ENCODE data around the gene TMPRSS2.
A peak's percentile ranks its signal among the peaks of the same experiment; 100 is the strongest.

Gene TMPRSS2

DNA sequence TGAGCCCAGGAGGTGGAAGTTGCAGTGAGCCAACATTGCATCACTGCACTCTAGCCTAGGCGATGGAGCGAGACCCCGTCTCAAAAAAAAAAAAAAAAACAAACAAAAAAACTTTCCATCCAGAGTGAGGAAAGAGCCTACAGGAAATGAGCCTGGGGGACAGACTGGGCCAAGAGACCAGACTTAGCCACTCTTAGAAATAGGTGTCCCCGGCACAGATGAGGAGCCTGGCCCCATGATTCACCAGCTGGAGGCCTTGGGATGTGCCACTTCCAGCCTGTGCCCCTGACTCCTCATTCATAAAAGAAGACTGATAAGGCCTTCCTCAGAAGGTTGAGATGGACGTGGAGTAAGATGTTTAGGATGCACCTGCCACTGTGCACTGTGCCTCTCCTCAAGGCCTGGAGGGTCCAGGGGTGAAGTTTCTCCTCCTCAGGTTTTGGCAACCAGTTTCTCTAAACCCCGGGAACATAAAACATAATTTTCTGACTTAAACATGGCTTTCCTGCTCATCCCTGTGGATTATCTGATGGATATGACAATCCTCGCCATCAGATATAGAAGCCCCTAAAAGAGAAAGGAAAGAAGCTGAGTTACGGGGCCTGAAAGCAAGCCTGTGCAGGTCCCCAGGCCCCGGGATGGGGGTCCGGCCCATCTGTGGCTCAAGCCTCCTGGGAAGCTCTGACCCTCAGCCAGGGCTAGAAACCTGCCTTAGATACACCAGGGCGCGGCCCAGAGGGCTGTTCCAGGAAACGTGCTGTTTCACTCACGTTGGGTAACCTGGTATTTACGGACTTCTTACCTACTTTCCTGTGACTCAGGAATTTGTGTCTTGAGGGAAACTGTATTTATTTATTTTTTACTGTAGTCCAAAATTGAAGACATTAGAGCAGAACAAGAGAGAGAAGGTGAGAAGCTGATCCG, 55.9 kb downstream of the TMPRSS2 start:
- H3K27ac Mint-ChIP-seq = peak overlapping the region; percentile 12 to 19
- no peaks in the 10 kb centered on the region for H3K9me3 Mint-ChIP-seq
- no peak overlapping the region for H3K4me3 Mint-ChIP-seq
- no peaks in the 10 kb centered on the region for H3K4me1 Mint-ChIP-seq
- ATAC-seq (no peak), DNase-seq (no peak)
- H3K27me3 Mint-ChIP-seq = no peaks in the 10 kb centered on the region

DNA sequence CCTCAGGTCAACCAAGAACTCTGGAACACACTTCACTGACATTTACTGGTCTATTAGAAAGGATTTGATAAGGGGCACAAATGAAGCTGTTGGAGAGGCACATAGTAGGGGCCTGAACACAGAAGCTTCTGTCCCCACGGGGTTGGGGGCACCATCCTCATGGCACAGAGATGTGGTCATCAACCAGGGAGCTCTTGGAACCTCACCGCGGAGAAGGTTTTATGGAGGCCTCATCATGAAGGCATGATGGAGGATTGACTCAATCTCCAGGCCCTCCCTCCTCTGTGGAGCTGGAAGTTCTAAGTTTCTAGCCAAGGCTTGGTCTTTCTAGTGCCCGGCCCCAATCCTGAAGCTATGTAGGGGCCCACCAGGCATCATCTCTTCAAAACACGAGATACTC, 58.3 kb downstream of the TMPRSS2 start:
- H3K27ac Mint-ChIP-seq = peak overlapping the region in 1 of 2 donors; percentile 9
- no peaks in the 10 kb centered on the region for H3K9me3 Mint-ChIP-seq
- no peak overlapping the region for H3K4me3 Mint-ChIP-seq
- H3K27me3 Mint-ChIP-seq = no peaks in the 10 kb centered on the region
- no peak for ATAC-seq
- no peaks in the 10 kb centered on the region for H3K4me1 Mint-ChIP-seq
- DNase-seq = no peak

GRCh38 chr21:41447356-41447755, 60.6 kb downstream of the TMPRSS2 start:
- no peak overlapping the region for H3K4me3 Mint-ChIP-seq
- H3K9me3 Mint-ChIP-seq = no peaks in the 10 kb centered on the region
- DNase-seq (no peak), ATAC-seq (no peak)
- H3K4me1 Mint-ChIP-seq = no peaks in the 10 kb centered on the region
- H3K27me3 Mint-ChIP-seq = no peaks in the 10 kb centered on the region
- peak overlapping the region in 1 of 2 donors; percentile 25 for H3K27ac Mint-ChIP-seq

DNA sequence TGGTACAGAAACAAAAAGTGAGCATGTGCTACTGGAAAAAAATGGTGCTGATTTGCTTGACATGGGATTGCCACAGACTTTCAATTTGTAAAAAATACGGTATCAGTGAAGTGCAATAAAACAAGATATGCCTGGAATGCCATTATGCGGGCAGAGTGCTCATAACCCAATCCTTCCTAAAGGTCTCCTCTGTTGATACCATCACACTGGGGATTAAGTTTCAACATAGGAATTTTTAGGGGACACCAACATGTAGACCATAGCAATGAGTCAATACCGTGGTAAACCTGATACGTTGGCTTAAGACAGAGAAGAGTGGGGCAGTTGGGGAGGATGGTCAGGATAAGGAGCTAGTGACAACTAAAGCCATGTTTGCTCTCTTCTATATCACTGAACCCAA, 61.4 kb downstream of the TMPRSS2 start:
- H3K27me3 Mint-ChIP-seq = no peaks in the 10 kb centered on the region
- H3K27ac Mint-ChIP-seq = no peak overlapping the region
- no peaks in the 10 kb centered on the region for H3K4me1 Mint-ChIP-seq
- ATAC-seq (no peak), DNase-seq (no peak)
- H3K9me3 Mint-ChIP-seq = no peaks in the 10 kb centered on the region
- H3K4me3 Mint-ChIP-seq = no peak overlapping the region

GRCh38 chr21:41445465-41445862, 62.5 kb downstream of the TMPRSS2 start:
- Mint-ChIP-seq H3K27me3 (no peaks in the 10 kb centered on the region), H3K9me3 (no peaks in the 10 kb centered on the region), H3K4me1 (no peaks in the 10 kb centered on the region), H3K4me3 (no peak overlapping the region), H3K27ac (peak overlapping the region in 1 of 2 donors; percentile 71)
- ATAC-seq = no peak
- no peak for DNase-seq

- Mint-ChIP-seq H3K27ac (peak overlapping the region in 1 of 2 donors; percentile 92), H3K4me3 (no peak overlapping the region), H3K27me3 (no peaks in the 10 kb centered on the region), H3K4me1 (no peaks in the 10 kb centered on the region), H3K9me3 (no peaks in the 10 kb centered on the region)
- no peak for DNase-seq
- ATAC-seq = no peak
Measured at GRCh38 chr21:41444703-41445464, 63.1 kb downstream of the TMPRSS2 start.

DNA sequence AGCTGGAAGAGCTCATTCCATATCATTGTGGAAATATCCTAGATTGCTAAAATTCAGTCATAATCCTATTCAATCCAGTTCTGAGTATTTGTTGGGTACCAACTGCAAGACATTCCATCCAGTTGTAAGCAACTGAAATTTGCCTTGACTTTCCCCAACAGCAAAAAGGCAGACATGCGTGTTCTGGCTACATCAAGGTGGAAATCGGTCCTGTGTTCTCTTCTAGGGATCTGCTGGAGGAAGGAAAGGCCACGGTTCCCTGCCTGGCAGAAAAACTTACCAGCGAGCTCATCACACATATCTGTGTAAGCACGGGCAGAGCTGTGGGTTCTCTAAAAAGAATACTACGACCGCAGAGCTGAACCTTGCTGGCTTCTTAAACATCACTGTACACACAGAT, 64.4 kb downstream of the TMPRSS2 start:
- DNase-seq (no peak), ATAC-seq (no peak)
- Mint-ChIP-seq H3K27ac (peak overlapping the region in 1 of 2 donors; percentile 12), H3K27me3 (no peaks in the 10 kb centered on the region), H3K4me3 (no peak overlapping the region), H3K9me3 (no peaks in the 10 kb centered on the region), H3K4me1 (no peaks in the 10 kb centered on the region)

DNA sequence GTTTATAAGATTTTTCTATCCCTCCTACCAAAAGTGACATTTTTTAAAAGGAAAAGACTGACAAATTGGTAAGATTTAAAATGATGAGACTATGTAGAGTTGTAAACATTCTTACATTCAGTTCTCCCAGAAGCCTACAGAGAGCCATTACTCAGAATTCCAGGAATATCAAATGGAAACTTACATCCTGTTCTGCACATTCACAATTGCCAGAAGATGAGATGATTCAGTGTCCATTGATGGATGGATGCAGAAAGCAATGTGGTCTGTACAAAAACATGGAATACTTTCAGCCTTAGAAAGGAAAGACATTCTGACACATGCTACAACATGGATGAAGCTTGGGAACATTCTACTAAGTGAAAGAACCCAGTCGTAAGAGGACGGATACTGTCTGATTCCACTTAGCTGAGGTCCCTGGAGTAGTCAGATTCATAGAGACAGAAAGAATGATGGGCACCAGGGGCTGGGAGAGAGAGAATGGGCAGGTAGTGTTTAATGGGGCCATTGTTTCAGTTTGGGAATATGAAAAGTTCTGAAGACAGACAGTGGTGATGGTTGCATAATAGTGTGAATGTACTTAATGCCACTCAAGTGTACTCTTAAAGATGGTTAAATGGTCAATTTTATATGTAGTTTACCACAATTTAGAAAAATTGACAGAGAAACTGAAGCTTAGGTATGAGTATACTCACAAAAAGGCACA, 65.3 kb downstream of the TMPRSS2 start:
- ATAC-seq = no peak
- H3K27ac Mint-ChIP-seq = no peak overlapping the region
- no peaks in the 10 kb centered on the region for H3K9me3 Mint-ChIP-seq

GRCh38 chr21:41441546-41441945, 66.4 kb downstream of the TMPRSS2 start:
- H3K9me3 Mint-ChIP-seq = no peaks in the 10 kb centered on the region
- DNase-seq (no peak), ATAC-seq (no peak)
- no peaks in the 10 kb centered on the region for H3K4me1 Mint-ChIP-seq
- H3K27me3 Mint-ChIP-seq = no peaks in the 10 kb centered on the region
- H3K27ac Mint-ChIP-seq = peak overlapping the region in 1 of 2 donors; percentile 58
- H3K4me3 Mint-ChIP-seq = no peak overlapping the region

More for the DNA sequence above, 65.3 kb downstream of the TMPRSS2 start:
- H3K4me1 Mint-ChIP-seq = no peaks in the 10 kb centered on the region
- no peak for DNase-seq
- H3K4me3 Mint-ChIP-seq = no peak overlapping the region
- no peaks in the 10 kb centered on the region for H3K27me3 Mint-ChIP-seq

GRCh38 chr21:41439248-41439647, 68.7 kb downstream of the TMPRSS2 start:
- H3K9me3 Mint-ChIP-seq = peaks cover 10 to 12% of the 10 kb centered on the region in 2 donors
- ATAC-seq = no peak
- H3K4me1 Mint-ChIP-seq = no peaks in the 10 kb centered on the region
- DNase-seq = no peak
- no peaks in the 10 kb centered on the region for H3K27me3 Mint-ChIP-seq
- H3K27ac Mint-ChIP-seq = no peak overlapping the region
- no peak overlapping the region for H3K4me3 Mint-ChIP-seq

DNA sequence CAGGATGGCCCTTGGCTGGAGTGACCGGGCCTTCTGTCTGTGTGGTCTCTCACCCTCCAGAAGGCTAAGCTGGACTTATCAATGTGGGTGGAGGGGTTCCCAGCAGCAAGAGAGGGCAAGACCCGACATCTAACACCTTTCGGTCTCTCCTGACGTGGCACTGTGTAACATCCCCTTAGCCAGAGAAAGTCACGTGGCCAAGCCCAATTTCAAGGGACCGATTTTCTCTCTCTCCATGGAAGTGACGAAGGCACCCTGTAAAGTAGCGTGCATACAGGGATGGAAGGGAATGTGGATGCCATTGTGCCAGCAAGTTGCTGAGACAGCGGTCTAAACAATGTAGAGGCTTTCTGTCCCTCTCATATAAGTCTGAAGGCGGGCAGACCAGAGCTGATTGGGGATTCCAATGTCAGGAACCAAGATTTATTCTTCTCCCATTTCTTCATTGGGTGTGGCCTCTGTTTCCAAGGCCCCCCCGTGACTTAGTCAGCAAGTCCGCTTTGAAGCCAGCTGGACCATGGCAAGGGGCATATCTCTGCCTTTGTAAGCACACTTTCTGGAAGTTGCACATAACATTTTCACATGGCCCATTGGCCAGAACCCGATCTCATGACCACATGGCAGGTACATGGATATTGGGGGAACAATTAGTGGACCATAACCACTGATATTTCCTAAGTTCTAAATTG, 69.4 kb downstream of the TMPRSS2 start:
- Mint-ChIP-seq H3K4me1 (no peaks in the 10 kb centered on the region), H3K9me3 (peaks cover 10 to 13% of the 10 kb centered on the region in 2 donors), H3K27ac (no peak overlapping the region), H3K27me3 (no peaks in the 10 kb centered on the region), H3K4me3 (no peak overlapping the region)
- no peak for DNase-seq
- ATAC-seq = no peak

- peak overlapping the region in 1 of 2 donors; percentile 66 for H3K27ac Mint-ChIP-seq
- DNase-seq = no peak
- ATAC-seq = no peak
- peaks cover 10 to 13% of the 10 kb centered on the region in 2 donors for H3K9me3 Mint-ChIP-seq
- no peak overlapping the region for H3K4me3 Mint-ChIP-seq
- no peaks in the 10 kb centered on the region for H3K4me1 Mint-ChIP-seq
- no peaks in the 10 kb centered on the region for H3K27me3 Mint-ChIP-seq
Measured at GRCh38 chr21:41437729-41438128, 70.2 kb downstream of the TMPRSS2 start.

- Mint-ChIP-seq H3K9me3 (peaks cover 10 to 13% of the 10 kb centered on the region in 2 donors), H3K4me1 (no peaks in the 10 kb centered on the region), H3K27me3 (no peaks in the 10 kb centered on the region), H3K27ac (no peak overlapping the region), H3K4me3 (no peak overlapping the region)
- DNase-seq (no peak), ATAC-seq (no peak)
Measured at GRCh38 chr21:41435706-41436105, 72.3 kb downstream of the TMPRSS2 start.

GRCh38 chr21:41433566-41433965, 74.4 kb downstream of the TMPRSS2 start:
- DNase-seq (no peak), ATAC-seq (no peak)
- Mint-ChIP-seq H3K27me3 (no peaks in the 10 kb centered on the region), H3K27ac (no peak overlapping the region), H3K4me1 (no peaks in the 10 kb centered on the region), H3K9me3 (peaks cover 10 to 13% of the 10 kb centered on the region in 2 donors), H3K4me3 (no peak overlapping the region)
